Duodenal mucosa (tissue), 2 donors: ENCODE data around the gene AGAP2.

Experiments
- H3K27ac ChIP-seq: one replicate; pipeline ENCODE4 v1.7.0; 2013; ENCODE audit warnings: low read depth, low read length
- H3K27me3 ChIP-seq, 2 donors: one replicate each; pipeline ENCODE4 v1.7.0; 2013; ENCODE audit warnings: low read length in 2 of 2, control low read depth in 1 of 2; ENCODE audit not compliant: insufficient read depth in 2 of 2, control insufficient read depth in 1 of 2
- H3K36me3 ChIP-seq, 2 donors: one replicate each; pipeline ENCODE4 v1.7.0; 2013; ENCODE audit warnings: low read length in 2 of 2, control low read depth in 1 of 2; ENCODE audit not compliant: insufficient read depth in 2 of 2, control insufficient read depth in 1 of 2
- H3K4me1 ChIP-seq, 2 donors: one replicate each; pipeline ENCODE4 v1.7.0; 2013; ENCODE audit warnings: low read length in 2 of 2, control low read depth in 1 of 2; ENCODE audit not compliant: insufficient read depth in 2 of 2, control insufficient read depth in 1 of 2
- H3K4me3 ChIP-seq, 2 donors: one replicate each; pipeline ENCODE4 v1.7.0; 2013; ENCODE audit warnings: low read length in 2 of 2, low read depth in 1 of 2
- H3K9ac ChIP-seq, 2 donors: one replicate each; pipeline ENCODE4 v1.7.0; 2013; ENCODE audit warnings: low read length in 2 of 2, low read depth in 1 of 2
- H3K9me3 ChIP-seq, 2 donors: one replicate each; pipeline ENCODE4 v1.7.0; 2013; ENCODE audit warnings: low read length in 2 of 2, control low read depth in 1 of 2; ENCODE audit not compliant: control insufficient read depth in 1 of 2

Gene AGAP2

GRCh38 chr12:57738661-57739237 lies at the start of gene AGAP2:
Gene AGAP2 (minus strand): TSS chr12:57738742. CDS start chr12:57738246, 496 bp downstream.
- Histone ChIP-seq H3K9me3 (no peaks in the 10 kb centered on the region), H3K27ac (no peak within 1 kb of the TSS), H3K4me3 (no peak within 1 kb of the TSS), H3K36me3 (peaks cover 0 to 3% of the 10 kb centered on the region in 2 donors), H3K27me3 (peaks cover 49 to 62% of the 10 kb centered on the region in 2 donors), H3K9ac (no peak within 1 kb of the TSS), H3K4me1 (peaks cover 0 to 23% of the 10 kb centered on the region in 2 donors)

GRCh38 chr12:57783861-57784260 lies 45.3 kb upstream of the AGAP2 start:
- Histone ChIP-seq H3K4me1 (peaks cover 14 to 32% of the 10 kb centered on the region in 2 donors), H3K9me3 (no peaks in the 10 kb centered on the region), H3K27me3 (no peaks in the 10 kb centered on the region), H3K27ac (no peak overlapping the region), H3K4me3 (peak overlapping the region in 1 of 2 donors; percentile 4), H3K9ac (no peak overlapping the region), H3K36me3 (peaks cover 16 to 37% of the 10 kb centered on the region in 2 donors)

GRCh38 chr12:57783466-57783801 lies 44.9 kb upstream of the AGAP2 start:
- Histone ChIP-seq H3K36me3 (peaks cover 16 to 33% of the 10 kb centered on the region in 2 donors), H3K27ac (no peak overlapping the region), H3K9ac (peak overlapping the region; percentile 86 to 93), H3K9me3 (no peaks in the 10 kb centered on the region), H3K27me3 (no peaks in the 10 kb centered on the region), H3K4me1 (peaks cover 14 to 32% of the 10 kb centered on the region in 2 donors), H3K4me3 (peak overlapping the region; percentile 94 to 100)

GRCh38 chr12:57782608-57783465 lies 44.3 kb upstream of the AGAP2 start, which contains the start of gene TSFM:
Gene TSFM (plus strand): TSS chr12:57782787. CDS start chr12:57782802, 15 bp downstream.
- H3K36me3 ChIP-seq: peaks cover 14 to 30% of the 10 kb centered on the region in 2 donors
- H3K4me3 ChIP-seq: peak within 1 kb of the TSS; percentile 94 to 100
- no peaks in the 10 kb centered on the region for H3K27me3 ChIP-seq
- H3K9ac ChIP-seq: peak within 1 kb of the TSS; percentile 86 to 93
- H3K9me3 ChIP-seq: no peaks in the 10 kb centered on the region
- H3K27ac ChIP-seq: no peak within 1 kb of the TSS
- H3K4me1 ChIP-seq: peaks cover 14 to 32% of the 10 kb centered on the region in 2 donors

GRCh38 chr12:57782243-57782607 lies 43.7 kb upstream of the AGAP2 start:
- no peaks in the 10 kb centered on the region for H3K27me3 ChIP-seq
- H3K9ac ChIP-seq: peak overlapping the region in 1 of 2 donors; percentile 86
- H3K27ac ChIP-seq: no peak overlapping the region
- H3K4me3 ChIP-seq: peak overlapping the region; percentile 94 to 100
- H3K9me3 ChIP-seq: no peaks in the 10 kb centered on the region
- peaks cover 14 to 32% of the 10 kb centered on the region in 2 donors for H3K4me1 ChIP-seq
- H3K36me3 ChIP-seq: peaks cover 12 to 24% of the 10 kb centered on the region in 2 donors

- H3K4me1 ChIP-seq: peaks cover 14 to 32% of the 10 kb centered on the region in 2 donors
- no peaks in the 10 kb centered on the region for H3K27me3 ChIP-seq
- no peak overlapping the region for H3K9ac ChIP-seq
- H3K4me3 ChIP-seq: no peak overlapping the region
- H3K36me3 ChIP-seq: peaks cover 8 to 20% of the 10 kb centered on the region in 2 donors
- no peak overlapping the region for H3K27ac ChIP-seq
- no peaks in the 10 kb centered on the region for H3K9me3 ChIP-seq
These were observed 43.3 kb upstream of the AGAP2 start for GRCh38 chr12:57781801-57782200.

- no peak overlapping the region for H3K9ac ChIP-seq
- H3K27me3 ChIP-seq: no peaks in the 10 kb centered on the region
- no peaks in the 10 kb centered on the region for H3K9me3 ChIP-seq
- no peak overlapping the region for H3K4me3 ChIP-seq
- H3K4me1 ChIP-seq: peaks cover 14 to 32% of the 10 kb centered on the region in 2 donors
- peaks cover 3 to 15% of the 10 kb centered on the region in 2 donors for H3K36me3 ChIP-seq
- H3K27ac ChIP-seq: no peak overlapping the region
These were observed 42.7 kb upstream of the AGAP2 start for GRCh38 chr12:57781244-57781643.

- Histone ChIP-seq H3K27ac (no peak overlapping the region), H3K4me1 (peaks cover 14 to 32% of the 10 kb centered on the region in 2 donors), H3K4me3 (no peak overlapping the region), H3K9me3 (no peaks in the 10 kb centered on the region), H3K27me3 (no peaks in the 10 kb centered on the region), H3K36me3 (peaks cover 0 to 6% of the 10 kb centered on the region in 2 donors), H3K9ac (no peak overlapping the region)
These were observed 41.8 kb upstream of the AGAP2 start for GRCh38 chr12:57780284-57780897.

- H3K4me1 ChIP-seq: peaks cover 14 to 32% of the 10 kb centered on the region in 2 donors
- H3K9me3 ChIP-seq: no peaks in the 10 kb centered on the region
- H3K9ac ChIP-seq: no peak overlapping the region
- no peak overlapping the region for H3K27ac ChIP-seq
- H3K36me3 ChIP-seq: peaks cover 0 to 6% of the 10 kb centered on the region in 2 donors
- no peaks in the 10 kb centered on the region for H3K27me3 ChIP-seq
- no peak overlapping the region for H3K4me3 ChIP-seq
These were observed 41.2 kb upstream of the AGAP2 start for GRCh38 chr12:57779736-57780135.

GRCh38 chr12:57777911-57778310 lies 39.4 kb upstream of the AGAP2 start:
- no peak overlapping the region for H3K27ac ChIP-seq
- H3K4me1 ChIP-seq: peaks cover 9 to 23% of the 10 kb centered on the region in 2 donors
- H3K4me3 ChIP-seq: no peak overlapping the region
- H3K36me3 ChIP-seq: peaks cover 0 to 3% of the 10 kb centered on the region in 2 donors
- H3K9me3 ChIP-seq: no peaks in the 10 kb centered on the region
- no peak overlapping the region for H3K9ac ChIP-seq
- no peaks in the 10 kb centered on the region for H3K27me3 ChIP-seq
